GM13977 (cell line): ENCODE measurements around the gene RPL10A.

Experiments used
- DNase-seq: peaks from one replicate; pipeline ENCODE4 v3.0.0; 2012; ENCODE audit warnings: low spot score
- CTCF ChIP-seq: IDR thresholded peaks from 2 replicates; pipeline ENCODE4 v1.5.1; 2012; ENCODE audit warnings: mild to moderate bottlenecking, control low read depth; ENCODE audit not compliant: insufficient read depth; ENCODE audit errors: extremely low read depth, missing control alignments
- in situ Hi-C: fragments of 300-500 bp; cut with MboI; formaldehyde crosslinking; loops from one replicate; pipeline ENCODE4 v1.12.0; 2022; ENCODE audit warnings: low sequenced_read_pairs, low pct_unique_long_range_greater_than_20kb, mixed read lengths, inconsistent platforms; ENCODE audit not compliant: unreplicated experiment

The RPL10A gene

GRCh38 chr6:35468181-35468979 is at the start of gene RPL10A:
Gene RPL10A, plus strand, starts transcription at chr6:35468401. Its CDS starts 34 bp downstream, at chr6:35468435.
- DNase-seq: peak; percentile 97
- in situ Hi-C loops: no loop called here
- peak; percentile 97 for TF ChIP-seq CTCF

DNA sequence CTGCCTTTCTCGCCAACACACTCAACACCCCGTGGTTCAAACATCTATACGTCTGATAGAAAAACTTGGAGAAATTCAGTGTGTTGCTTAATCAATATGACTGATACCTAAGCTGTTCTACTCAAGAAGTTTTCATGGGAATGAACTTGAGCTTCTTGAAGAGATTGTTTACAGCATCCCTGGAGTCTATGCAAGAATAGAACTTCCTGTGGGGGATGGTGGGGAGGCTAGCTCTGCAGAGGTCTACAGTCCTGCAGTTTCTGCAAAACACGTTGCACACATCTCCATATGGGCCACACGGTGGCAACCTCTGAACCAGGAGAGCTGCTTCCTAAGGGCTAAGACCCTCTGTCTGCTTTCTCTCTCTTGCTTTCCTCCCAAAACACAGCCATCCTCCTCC is 48.8 kb upstream of the RPL10A start:
- no peak for TF ChIP-seq CTCF
- in situ Hi-C loops: no loop called here
- DNase-seq: no peak

DNA sequence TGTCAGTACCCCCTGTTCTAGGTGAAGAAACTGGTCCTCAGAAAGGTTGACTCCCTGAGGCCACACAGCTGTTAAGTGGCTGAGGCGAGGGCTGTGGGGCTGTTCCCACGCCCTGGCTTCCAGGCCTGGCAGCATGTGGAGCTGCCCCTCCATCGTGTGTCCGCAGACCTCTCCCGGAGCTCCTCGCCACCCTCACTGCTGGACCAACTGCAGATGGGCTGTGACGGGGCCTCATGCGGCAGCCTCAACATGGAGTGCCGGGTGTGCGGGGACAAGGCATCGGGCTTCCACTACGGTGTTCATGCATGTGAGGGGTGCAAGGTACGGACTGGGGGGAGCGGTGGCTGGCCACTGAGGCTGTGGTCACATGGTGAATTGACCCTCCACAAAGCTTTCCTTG is 48.2 kb upstream of the RPL10A start:
- no peak for DNase-seq
- no peak for TF ChIP-seq CTCF
- in situ Hi-C loops: no loop called here

GRCh38 chr6:35425284-35425683 is 42.9 kb upstream of the RPL10A start:
- no peak for TF ChIP-seq CTCF
- DNase-seq: no peak
- in situ Hi-C loops: no loop called here

- TF ChIP-seq CTCF: no peak
- in situ Hi-C loops: no loop called here
Measured at GRCh38 chr6:35426074-35426473, 42.1 kb upstream of the RPL10A start.

DNA sequence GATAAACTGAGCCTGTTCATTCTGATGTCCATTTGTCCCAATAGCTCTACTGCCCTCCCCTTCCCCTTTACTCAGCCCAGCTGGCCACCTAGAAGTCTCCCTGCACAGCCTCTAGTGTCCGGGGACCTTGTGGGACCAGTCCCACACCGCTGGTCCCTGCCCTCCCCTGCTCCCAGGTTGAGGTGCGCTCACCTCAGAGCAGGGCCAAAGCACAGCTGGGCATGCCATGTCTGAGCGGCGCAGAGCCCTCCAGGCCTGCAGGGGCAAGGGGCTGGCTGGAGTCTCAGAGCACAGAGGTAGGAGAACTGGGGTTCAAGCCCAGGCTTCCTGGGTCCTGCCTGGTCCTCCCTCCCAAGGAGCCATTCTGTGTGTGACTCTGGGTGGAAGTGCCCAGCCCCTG is 40.8 kb upstream of the RPL10A start:
- no peak for DNase-seq
- TF ChIP-seq CTCF: no peak
- in situ Hi-C loops: no loop called here

More at GRCh38 chr6:35426074-35426473, 42.1 kb upstream of the RPL10A start:
- no peak for DNase-seq
